HG02798 (cell line): ENCODE results near the gene AP2A2.

Source experiments
- ATAC-seq: cut with Tn5 transposase; IDR thresholded peaks from one replicate; pipeline ENCODE4 v1.9.1; 2021; ENCODE audit warnings: mild to moderate bottlenecking; ENCODE audit not compliant: unreplicated experiment, poor library complexity

Gene AP2A2

DNA sequence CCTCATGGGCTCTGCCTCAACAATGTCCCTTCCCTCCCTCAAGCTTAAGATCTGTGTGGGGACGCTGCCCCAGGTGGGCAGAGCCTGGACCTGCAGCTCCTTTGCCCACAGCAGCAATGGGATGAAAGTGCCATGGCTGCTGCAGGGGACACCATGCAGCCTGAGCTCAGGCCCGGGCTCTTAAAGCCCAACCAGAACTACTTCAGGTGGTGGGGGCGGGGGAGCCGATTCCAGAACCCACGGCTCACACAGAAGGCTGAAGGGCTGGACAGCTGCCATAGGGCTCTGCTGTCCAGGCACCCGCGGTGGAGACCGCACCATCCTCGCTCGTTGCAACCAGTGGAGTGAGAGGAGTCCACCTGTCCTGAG, 27.5 kb upstream of the AP2A2 start:
- no peak for ATAC-seq

DNA sequence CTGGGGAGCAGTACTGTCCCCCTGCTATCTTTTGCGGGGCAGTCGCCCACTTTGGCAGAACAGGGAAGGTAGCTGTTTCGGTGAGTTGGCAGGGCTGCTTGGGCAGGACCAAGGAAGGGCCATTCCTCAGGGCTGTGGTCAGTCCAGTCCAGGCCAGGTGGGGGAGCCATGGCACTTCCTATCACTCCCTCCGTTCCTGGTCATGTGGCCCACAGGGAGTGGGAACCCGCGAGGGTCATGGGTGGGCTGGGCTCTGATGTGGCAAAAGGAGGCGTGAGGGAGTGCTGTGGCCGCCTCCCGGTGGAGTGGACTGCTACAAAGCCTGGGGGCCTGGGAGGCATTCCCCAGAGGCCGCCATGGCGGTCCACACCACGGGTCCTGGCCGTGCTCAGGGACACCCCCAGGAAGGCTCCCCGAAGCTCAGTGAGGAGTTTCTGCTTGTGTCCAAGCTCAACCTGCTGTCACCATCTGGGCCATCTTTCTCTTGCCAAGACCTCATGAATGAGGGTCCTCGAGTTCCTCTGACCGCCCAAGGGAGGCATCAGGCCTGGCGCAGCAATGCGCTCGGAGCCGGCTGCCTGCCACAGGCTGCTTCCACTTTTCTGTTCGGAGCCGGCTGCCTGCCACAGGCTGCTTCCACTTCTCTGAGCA, 27.0 kb upstream of the AP2A2 start:
- no peak for ATAC-seq

DNA sequence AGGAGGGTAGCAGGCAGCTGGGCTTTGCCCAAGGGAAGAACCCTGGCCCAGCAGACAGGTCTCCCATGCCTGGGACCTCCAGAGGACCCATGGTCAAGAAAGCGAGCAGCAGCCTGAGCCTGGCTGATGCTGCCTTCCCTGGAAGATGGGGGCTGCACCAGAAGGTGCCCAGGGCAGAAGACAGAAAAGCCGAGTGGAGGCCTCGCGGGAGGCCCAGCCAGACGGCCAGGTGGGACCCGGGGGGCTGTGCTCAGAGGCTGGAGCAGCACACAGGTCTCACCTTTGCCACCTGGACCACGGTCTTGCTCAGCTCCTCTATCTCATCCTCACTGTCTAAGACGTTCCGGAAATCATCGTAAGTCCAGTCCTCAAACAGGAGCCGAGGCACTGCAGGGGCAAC, 25.9 kb upstream of the AP2A2 start:
- no peak for ATAC-seq

DNA sequence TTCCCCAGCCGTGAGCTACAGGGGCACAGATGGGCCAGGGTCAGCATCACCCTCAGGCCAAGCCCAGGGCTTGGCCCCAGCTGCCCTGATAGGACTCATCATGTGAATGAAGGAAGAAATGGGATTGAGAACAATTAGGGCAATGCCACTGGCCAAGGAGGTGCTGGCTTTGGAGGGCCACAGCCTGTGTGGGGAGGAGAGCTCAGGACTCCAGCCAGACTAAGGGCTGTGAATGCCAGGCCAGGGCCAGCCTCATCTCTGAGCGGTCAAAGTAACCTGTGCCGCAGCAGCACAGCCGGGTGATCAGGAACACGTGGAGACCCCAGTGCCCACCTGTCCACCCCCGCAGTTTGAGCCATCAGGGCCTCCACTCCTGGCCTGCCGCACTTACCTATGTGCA, 25.1 kb upstream of the AP2A2 start:
- ATAC-seq, result no peak

DNA sequence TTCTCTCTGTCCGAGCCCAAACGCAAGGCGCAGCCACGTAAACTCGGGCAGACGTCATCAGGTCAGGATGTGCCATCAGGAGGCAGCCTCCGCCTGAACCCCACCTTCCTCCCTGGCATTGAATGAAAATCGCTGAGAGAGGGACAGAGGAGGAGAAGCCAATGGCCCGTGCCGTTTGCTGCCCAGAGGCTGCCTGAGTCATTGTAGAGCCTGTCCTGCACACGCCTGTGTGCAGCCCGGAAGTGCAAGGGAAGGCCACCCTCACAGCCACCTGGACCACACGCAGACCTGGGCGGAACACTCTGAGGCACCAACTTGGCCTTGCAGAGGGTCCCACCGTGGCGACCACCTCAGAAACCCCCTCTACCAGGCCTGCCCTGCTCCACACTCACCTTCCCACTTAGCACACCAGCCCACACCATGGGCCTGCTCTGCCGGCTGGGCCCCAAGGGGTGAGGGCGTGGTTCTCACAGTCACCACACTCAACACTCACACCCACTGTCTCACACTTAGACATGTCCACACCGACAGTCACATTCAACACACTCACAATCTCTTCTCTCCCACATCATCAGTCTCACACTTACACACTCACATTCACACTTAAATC, 24.1 kb upstream of the AP2A2 start:
- ATAC-seq, result no peak

DNA sequence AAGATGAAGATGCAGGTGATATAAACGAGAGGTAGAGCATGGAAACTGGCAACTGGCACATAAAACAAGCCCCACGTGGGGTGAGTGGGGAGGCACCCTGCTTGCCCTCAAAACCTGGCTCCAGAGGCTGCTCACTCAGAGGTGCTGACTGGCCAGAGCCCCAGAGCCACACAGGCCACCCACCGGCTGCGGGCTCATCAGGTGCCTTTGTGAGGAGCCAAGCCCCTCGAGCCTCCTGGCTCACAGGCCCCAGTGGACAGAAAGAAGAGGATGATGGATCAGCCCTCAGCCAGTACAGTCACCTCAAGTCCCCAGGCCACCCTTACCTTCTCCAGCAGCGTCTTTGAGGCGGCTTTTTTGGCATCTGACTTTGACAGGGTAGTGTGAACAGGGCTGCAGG, 21.3 kb upstream of the AP2A2 start:
- no peak for ATAC-seq

DNA sequence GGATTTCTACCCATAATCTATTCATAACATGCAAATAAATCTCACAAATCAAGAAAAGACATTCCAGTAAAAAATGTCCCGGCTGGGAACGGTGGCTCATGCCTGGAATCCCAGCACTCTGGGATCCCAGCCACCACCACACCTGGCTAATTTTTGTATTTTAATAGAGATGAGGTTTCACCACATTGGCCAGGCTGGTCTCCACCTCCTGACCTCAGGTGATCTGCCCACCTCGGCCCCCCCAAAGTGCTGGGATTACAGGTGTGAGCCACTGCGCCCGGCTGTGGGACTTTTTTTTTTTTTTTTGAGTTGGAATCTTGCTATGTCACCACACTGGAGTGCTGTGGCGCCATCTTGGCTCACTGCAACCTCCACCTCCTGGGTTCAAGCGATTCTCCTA, 19.7 kb upstream of the AP2A2 start:
- no peak for ATAC-seq

DNA sequence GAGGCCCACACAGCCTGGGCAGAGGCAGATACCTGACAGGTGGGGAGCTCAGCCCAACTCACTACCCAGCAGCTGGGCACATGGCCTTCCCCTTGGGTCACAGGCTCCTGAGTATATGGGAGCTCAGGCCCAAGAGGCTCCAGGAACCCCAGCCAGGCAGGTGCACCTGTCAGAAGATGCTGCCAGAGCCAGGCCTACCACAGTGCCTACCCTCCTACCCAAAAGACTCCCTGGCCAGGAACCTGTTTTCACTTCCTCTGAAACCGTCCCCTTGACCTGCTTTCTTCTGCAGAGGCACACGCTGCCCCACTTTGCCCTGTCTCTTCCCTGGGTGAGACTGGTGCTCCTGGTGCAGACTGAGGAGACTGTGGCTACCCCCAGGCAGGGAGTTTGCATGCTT, 18.0 kb upstream of the AP2A2 start:
- ATAC-seq, result no peak

DNA sequence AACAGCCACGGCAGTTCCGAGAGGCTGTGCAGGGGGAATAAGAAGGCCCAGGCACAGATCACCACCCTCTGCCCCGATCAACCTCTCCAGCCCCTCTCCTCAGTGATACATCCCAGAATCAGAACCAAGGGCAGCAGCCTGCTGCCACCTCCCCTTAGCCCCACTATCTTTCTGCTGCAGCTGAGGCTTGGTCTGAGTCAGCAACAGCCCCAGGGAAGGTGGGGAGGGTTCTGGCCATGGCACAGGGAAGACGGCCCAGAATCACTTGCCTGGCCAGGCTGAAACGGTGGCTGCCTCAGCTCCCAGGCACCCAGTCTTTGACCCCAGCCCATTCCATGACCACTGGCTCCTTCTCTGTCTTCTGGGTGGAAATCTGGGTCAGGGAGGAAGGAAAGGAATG, 17.4 kb upstream of the AP2A2 start:
- ATAC-seq, result no peak

DNA sequence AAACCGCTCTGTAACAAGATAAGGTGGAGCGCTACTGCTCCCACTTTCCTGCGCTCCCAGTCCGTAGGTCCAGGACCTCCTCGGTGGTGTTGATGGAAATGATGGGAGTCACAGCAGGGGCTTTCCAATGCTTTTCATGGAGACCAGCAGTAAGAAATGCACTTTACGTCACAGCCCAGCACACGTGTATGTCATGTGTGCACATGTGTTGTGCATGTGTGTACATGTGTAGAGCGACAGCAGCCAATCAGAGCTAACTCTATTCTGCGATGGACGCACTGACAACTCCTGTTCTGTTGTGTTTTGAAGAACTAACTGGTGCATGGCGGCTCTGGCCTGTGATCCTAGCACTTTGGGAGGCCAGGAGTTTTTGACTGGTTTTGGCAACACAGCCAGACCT, 16.3 kb upstream of the AP2A2 start:
- ATAC-seq, result no peak

DNA sequence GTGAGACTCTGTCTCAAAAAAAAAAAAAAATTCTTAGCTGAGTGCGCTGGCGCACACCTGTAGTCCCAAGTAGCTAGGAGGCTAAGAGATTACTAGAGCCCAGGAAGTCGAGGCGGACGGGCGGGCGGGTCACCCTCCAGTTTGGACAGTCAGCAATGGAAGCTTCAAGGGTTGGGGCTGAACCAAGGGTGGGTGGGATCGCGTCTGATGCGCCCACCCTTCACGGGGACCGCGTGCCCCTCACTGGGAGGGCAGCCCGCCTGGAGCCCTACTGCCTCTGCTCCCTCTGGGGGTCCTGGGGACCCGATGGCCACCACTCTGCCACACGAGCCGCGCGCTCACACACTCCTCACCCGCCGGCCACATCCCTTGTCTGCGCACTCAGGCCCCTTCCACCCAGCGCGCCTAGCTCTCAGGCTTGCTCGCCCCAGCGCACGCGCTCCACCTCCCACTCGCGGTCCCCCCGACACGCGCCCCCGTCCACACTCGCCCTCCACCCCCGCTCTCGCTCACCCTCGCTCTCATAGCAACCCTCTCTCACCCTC, 15.6 kb upstream of the AP2A2 start:
- peak; percentile 11 for ATAC-seq

DNA sequence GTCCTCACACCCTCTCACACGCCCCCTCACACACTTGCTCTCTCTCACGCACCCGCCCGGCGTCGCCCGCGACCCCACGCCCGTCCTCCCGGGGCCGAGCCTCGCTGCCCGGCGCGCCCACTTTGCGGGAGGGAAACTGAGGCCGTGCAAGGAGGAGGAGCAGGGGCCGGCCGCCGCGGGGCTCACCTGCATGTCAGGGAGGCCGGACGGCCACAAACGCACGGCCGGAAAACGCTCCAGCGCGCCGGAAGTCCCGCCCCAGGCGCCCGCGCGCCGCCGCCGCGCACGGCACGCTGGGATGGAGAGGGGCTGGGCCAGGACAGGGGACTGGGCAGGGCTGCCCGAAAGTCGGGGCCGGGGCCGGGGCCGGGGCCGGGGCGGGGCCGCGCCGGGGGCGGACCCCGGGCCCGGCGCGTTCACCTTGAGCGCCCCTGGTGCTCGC, 15.1 kb upstream of the AP2A2 start, which contains the start of gene CHID1:
Gene CHID1, minus strand, starts transcription at position 222 of the 442 bp plus-strand sequence. CDS start 5,994 bp downstream, outside the sequence.
- ATAC-seq, result peak; percentile 90

DNA sequence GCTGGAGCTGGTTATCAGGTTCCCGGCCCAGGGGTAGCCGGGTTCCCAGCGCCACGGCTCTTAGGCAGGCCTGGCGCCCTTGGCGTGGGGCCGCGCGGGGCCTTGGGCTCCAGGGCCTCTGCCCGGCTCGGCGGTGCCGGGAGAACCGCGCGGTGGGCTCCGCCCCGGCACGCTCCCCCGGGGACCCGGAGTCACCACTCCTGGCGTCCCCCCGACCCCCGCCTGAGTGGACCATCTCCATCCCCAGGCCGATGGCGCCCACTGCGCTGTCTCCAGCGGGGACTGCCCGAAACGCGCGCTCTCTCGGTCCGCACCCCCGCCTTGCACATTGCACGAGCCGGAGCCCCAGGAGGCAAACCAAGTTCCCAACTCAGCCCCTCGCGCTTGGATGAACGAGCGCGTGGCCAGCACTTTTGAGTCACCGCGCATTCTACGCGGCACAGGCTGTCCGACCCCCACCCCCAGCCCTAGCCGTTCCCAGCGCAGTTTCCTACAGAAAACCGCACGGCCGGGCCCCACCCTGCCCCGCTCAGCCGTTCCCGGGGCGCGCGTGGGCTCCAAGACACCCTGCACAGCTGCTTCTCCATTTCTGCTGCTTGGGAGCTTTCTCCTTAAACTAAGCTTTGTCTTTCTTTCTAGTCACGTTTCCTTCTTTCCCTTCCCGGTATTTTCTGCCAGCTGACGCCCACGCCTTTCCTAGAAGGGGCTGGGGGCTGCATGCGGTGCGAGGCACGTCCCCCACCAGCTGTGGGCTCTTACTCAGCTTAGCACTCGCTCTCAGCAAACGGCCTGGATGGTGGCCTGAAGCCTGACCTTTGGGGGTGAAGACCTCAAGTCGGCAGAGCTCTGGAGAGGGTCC, 14.4 kb upstream of the AP2A2 start:
- peak; percentile 20 for ATAC-seq

DNA sequence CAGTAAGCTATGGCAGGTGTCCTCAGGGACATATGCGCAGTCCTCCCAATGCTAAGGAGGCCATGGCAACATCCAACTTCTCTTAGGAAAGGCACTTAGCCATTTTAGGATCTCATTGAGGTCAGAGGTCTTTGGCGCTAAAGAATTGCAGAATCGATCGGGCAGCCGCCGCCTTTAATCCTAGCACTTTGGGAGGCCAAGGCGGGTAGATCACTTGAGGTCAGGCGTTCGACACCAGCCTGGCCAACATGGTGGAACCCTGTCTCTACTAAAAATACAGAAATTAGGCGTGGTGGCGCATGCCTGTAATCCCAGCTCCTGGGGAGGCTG, 13.8 kb upstream of the AP2A2 start:
- no peak for ATAC-seq

DNA sequence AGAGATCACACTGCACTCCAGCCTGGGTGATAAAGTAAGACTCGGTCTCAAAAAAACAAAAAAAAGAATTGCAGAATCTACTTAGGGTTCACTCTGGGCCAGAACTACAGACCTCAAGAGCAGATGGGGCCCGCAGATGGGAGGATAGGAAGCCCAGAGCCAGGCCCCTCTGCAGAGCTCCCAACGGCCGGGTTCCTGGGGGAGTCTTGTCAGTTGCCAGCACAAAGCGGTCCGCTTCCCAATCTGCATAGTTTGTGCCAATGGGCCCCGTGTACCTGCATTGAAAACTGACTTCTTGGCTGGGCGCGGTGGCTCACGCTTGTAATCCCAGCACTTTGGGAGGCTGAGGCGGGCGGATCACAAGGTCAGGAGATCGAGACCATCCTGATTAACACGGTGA, 13.4 kb upstream of the AP2A2 start:
- no peak for ATAC-seq

DNA sequence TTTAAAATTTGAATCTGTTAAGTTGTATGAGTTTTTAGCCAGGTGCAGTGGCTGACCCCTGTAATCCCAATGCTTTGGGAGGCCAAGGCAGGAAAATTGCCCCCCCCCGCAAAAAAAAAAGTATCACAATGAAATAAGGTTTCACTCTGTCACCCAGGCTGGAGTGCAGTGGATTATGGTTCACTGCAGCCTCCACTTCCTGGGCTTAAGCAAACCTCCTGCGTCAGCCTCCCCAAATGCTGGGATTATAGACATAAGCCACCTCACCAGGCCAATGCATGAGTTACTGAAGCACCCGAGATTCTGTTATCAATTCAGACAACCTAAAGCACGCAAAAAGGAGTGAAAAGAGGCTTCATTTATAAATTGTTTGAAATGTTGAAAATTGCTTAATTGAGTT, 12.6 kb upstream of the AP2A2 start:
- no peak for ATAC-seq

DNA sequence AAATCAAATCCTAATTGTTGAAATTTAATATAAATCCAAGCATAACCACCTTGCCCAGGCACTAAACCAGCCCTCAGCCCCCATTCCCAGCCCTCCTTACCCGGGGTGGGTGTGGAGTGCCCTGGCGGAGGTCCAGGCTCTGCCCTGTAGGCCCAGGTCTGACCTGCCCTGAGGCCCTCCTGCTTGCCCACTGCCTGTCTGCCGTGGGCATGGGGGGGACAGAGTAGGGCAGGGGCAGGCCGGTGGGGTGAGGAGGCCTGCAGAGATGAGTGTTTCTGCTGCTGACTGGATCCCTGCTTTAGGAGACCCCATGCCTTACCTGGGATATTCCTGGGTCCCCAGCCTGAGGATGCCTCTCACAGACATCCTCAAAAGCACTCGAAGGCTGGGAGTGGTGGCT, 11.5 kb upstream of the AP2A2 start:
- ATAC-seq, result no peak

DNA sequence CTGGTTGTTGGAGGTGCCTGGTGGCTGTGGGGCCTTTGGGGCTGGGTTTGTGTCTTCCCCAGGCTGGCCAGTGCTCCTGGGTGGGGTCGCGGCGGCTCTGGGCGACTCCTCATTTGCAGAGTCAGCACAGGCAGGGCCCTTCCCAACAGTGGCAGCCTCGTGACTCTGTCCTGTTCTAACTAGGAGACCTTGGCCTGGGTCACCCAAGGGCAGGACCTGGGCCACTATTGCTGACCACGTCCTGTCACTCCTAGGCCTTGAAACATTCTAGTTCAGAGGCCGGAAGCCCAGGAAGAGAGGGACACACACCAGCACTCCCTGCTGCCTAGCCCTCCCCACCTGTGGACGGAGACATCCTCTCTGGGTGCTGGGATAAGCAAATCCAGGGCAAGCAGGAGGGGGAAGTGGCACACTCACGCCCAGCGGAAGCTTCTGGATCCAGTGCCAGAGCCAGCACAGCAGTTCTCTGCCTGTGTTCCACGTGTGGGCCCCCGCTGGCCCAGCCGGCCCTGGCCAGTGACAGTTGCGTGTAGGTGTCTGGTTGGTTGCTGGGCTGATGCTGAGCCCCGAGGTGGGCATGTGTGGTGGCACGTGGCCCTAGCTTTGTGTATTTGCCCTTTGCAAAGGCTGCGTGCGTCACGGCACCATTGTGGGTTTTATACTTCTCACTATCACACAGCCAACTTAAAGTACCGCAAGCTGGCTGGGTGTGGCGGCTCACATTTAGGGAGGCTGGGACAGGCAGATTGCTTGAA, 10.7 kb upstream of the AP2A2 start:
- no peak for ATAC-seq

DNA sequence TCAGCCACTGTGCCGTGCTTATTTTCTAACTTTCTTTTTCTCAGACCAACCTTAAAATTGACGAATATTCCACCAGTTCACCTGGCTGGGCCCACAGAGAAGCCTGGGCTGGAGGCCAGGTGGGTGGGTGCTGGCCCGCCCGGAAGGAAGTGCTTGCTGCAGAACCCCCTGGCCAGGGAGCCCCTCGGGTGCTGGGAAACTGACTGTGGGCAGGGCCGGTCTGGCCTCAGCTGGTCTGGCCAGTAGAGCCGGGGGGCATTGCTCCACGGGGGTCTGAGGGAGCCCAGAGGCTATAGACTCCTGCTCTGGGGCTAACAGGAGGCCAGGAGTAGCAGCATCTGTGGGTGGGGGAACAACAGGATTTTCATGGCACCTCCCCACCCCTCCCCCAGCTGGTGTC, 8.2 kb upstream of the AP2A2 start:
- ATAC-seq, result no peak

DNA sequence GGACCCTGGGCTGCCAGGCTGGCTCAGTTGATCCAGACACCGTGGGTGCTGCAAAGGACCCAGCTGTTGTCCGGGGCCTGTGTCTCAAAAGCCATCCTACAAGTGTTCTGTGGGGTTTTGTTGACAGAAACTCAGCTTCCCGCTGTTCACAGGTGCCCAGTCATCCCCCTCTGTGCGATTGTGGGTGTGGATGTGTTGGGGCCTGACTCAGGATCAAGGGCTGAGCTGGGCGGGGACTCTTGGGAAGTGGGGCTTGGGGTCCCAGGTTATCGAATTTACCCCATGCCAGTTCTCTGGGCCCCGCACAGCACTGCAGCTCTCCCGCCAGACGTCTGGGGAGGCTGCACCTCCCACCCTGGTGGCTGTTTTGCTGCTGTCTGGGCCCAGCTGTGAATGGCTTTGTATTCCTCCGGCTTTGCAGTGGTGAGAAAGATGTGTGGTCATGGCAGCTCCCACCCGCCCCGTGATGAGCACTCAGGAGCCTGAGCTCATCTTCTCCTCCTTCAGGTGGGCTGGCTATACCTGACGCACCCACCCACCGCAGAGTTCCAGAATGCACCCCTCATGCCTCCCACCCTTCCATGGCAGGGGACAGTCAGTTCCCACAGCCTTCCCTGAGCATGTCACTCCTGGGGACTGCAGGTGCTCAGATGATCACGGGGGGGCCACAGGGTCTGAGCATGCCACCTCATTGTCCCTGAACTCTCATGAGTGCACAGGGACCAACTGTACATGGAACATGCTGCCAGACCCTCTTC, 3.6 kb upstream of the AP2A2 start:
- no peak for ATAC-seq
